ENCODE data around the gene PCGF2.
"Not testable (repeated sequence)": the region's sequence is repeated elsewhere in the genome, so short reads cannot be mapped to it uniquely, and the experiment has no call there.

Gene PCGF2

DNA sequence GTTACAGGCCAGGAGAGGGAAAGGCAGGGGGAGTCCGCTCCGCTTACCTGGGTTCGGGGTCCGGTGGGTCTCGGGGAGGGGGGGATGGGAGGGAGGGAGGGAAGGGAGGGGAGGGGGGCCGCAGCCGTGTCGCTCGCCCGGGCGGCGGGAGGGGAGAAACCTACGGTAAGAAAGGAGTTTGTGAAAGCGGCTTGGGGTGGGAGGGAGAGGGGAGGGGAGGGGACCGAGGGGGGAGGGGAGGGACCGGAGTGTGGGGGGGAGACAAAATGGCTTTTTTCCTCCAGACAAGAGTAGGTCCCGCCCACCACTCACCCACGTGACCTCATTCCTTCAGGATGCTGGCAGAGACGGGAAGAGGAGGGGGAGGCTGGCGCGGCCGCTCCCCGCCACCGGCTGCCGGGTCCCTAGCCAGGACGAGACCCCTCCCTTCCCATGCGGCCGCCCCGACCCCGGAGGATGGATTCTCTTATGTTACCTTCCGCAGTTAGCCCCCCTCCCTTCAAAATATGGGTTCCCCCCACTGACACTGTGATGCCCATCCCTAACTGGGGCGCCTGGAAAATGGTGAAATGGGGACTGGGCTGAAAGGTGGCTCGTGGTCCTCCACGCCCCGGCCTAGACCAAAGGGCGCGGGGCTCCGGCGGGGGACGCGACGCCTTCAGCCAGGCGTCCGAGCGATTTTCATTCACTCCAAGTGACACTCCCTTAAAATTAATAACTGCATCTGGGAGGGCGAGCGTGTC, at the start of gene PCGF2:
PCGF2 (minus strand) TSS at position 188 of the 743 bp plus-strand sequence. CDS start 7,934 bp downstream, outside the sequence.
- peak; percentile 93 for DNase-seq (ENCODE audit: low spot score)

DNA sequence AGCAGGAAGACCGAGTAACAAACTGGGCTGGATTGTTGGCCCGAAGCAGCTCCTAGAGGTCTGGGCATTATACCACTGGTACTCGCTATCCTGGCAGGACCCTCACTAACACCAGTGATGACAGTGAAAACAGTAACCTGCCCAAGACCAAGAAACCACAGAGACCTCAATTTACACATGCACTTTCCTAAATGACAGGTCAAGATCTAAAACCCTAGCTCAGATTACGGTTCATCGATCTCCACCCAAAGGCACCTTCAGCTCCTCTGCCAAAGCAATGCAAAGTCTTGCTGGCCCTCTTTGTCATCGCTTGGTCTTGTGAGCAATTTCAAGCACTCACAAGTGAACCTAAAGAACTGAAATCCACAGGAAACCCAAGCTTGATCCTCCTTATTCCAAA, 49.7 kb upstream of the PCGF2 start:
- DNase-seq (ENCODE audit: low spot score) = peak; percentile 22

DNA sequence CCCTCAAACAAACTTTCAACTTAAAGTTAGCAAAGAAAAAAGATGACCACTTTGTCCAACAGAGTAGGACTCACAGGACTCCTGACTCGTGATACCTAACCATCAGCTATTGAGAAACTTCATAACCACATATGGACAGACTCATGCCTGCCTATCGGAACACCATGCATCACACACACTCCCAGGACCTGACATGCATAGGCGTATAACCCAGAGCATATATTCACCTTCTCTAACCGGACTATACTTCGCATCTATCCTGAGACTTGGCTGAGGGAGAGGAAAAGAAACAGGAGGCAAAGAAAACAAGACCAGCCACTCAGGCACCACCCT, 49.0 kb upstream of the PCGF2 start:
- DNase-seq (ENCODE audit: low spot score) = peak; percentile 46

DNA sequence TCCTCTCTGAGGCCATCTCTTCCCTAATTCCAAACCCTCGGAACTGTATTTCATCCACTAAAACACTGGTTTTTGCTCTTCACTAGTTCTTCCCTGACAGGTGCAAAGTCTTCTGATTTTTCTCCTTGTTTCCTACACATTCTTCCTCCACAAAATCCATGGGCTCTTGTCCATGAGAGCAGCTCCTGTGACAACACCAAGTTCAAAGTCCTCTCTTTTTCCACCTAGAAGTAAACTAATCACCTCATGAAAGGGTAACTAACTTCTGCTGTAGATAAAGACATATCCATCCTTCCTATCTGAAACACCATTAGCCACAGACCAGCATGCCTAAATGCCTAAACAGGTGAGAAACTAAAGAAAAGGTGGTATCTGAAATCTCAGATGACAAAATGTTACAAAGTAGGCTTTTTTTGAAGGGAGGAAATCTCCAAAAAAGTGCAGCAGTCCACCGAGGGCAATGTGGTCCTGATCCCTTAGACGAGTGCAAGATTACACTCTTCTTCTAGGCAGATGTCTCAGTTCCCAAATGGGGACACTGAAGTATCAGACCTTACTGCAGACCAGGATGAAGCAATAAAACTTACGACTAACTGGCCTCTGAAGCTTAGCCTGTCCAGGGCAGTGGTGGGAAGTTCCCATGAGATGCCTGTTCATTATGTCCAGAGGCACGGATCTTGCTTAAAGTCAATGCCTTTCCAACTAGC, 48.5 kb upstream of the PCGF2 start:
- no peak for DNase-seq (ENCODE audit: low spot score)

DNA sequence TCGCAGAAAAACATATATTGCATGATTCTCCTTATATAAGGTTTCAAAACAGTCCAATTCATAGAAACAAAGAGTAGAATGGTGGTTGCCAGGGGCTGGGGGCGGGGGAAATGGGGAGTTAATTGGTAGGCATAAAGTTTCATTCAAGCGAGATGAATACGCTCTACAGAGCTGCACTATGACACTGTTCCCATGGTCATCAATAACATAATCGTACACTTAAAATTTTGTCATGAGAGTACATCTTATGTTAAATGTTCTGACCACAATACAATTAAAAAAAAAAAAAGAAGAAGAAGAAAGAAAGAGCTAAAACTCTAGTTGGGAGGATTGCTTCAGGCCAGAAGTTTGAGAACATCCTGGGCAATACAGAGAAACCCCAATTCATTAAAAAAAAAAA, 46.1 kb upstream of the PCGF2 start:
- no peak for DNase-seq (ENCODE audit: low spot score)

DNA sequence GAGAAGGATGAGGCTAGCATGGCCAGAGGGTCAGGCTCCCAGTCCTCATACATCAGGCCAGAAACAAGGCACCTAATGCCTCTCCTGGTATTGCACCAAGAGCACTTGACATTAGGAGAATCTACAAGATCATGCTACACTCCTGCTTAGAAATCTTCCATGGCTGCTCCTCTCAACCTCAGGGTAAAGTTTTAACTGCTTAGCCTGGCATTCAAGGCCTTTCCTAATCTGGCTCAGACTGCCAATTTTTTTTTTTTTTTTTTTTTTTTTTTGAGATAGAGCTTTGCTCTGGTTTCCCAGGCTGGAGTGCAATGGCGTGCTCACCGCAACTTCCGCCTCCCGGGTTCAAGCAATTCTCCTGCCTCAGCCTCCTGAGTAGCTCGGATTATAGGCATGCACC, 43.0 kb upstream of the PCGF2 start:
- no peak for DNase-seq (ENCODE audit: low spot score)

DNA sequence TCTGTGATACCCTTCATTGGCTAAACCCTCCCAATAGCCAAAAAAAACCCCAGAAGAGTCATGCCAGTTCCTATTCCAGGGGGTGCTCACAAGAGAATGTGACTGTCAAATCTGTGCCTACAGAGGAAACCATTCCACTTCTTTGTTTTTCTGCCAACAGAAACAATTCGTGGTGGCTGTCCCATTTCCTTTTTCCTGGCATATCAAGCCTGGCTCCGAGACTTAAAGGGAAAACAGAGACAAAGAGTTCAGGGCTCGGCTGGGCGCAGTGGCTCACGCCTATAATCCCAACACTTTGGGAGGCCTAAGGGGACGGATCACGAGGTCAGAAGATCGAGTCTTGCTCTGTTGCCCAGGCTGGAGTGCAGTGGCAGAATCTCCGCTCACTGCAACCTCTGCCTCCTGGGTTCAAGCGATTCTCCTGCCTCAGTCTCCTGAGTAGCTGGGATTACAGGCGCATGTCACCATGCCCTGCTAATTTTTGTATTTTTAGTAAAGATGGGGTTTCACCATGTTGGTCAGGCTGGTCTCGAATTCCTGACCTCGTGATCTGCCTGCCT, 42.1 kb upstream of the PCGF2 start:
- DNase-seq (ENCODE audit: low spot score) = not testable (repeated sequence)

DNA sequence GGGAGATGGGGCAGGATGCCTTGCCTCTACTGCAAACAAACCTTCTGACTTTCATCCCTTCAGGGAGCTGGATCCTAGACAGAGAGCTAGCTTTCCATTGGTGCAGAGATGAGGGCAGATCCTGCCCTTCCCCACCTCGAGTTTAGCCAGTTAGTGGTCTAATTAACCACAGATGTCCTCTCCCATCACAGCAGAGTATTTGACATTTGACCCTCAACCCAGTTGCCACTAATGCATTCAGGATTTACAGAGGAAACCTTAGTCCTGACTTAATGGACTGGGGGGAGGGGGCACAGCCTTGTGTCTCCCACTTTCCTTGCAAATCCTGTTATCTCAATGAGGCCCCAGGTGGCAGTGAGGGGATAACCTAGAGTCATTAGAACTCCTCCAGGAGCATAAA, 41.0 kb upstream of the PCGF2 start:
- no peak for DNase-seq (ENCODE audit: low spot score)

DNA sequence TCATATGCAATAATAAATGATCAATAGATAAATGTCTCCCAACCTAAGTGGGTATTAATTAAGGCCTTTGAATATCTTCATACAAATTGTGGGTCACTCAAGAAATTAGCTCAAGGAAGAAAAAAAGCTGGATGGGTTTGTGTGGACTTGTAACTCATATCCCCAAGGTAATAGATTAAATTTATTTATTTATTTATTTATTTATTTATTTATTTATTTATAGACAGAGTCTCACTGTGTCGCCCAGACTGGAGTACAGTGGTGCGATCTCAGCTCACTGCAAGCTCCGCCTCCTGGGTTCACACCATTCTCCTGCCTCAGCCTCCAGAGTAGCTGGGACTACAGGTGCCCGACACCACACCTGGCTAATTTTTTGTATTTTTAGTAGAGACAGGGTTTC, 39.9 kb upstream of the PCGF2 start:
- DNase-seq (ENCODE audit: low spot score) = not testable (repeated sequence)

DNA sequence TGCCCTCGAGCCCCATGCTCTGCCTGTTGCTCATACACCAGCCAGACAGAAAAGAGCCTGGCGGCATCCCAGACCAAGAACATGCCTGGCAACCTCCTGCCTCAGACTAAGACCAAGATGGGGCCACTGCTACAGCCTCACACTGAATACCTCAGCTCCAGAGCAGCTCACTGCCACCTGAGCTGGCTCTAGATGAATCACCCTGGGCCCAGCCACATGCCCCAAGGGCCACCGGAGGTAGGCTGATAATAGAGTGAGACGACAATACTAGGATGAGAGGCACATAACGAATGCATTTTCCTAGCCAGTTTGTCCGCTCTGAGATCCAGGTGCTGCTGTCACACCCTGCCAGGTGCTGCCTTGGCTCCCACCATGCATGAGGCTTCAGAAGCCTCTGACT, 38.2 kb upstream of the PCGF2 start:
- no peak for DNase-seq (ENCODE audit: low spot score)

DNA sequence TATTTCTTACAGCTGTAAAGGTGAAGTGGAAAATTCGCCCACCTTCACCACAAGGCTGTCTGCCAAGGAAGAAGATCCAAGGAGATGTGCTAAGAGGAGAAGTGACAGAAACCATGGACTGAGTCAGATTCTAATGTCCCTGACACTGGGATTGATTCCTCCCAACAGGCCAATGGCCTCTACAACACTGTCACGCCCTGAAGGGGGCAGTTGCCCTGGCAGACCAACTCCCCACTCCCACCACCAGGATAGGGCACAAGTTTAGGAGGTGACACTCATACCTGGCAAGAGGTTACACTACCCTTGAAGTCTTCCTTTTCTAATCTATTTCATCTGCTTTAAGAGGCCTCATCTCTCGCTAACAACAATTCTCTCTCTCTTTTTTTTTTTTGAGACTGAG, 35.1 kb upstream of the PCGF2 start:
- no peak for DNase-seq (ENCODE audit: low spot score)

DNA sequence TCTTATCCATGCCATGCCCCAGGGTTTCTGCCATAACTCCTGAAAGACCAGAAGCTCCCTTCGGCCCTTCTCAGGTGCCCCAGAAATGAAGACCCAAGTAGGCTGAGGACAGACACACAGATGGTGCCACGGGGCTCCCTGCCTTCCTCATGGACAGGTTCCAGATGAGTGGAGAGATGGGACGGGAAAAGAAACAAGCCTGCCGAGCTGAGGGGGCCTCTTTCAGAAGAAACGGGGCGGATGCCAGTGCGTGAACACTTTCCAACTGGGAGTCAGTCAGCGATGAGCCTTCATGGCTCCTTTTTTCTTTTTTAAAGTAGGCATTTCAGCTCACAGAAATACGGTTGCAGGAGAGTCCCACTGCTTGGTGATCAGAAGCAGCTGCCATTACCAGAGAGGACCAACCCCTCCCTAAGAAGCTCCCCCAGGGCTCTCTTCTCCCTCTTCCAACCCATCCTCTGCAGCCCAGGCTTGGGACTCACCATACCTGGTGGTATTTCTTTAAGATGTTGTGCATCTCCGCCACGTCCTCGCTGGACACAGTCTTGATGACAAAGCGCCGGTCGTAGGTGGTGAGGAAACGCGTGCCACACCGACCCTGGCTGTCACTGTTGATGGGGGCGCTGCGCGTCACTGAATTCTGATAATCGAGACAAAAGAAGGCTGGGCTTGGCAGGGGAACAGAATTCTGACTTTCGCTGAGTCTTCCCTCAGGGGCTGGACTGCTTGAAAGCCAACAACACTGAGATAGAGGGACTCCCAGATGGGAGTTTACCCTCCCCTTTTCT, 32.0 kb upstream of the PCGF2 start:
- no peak for DNase-seq (ENCODE audit: low spot score)

DNA sequence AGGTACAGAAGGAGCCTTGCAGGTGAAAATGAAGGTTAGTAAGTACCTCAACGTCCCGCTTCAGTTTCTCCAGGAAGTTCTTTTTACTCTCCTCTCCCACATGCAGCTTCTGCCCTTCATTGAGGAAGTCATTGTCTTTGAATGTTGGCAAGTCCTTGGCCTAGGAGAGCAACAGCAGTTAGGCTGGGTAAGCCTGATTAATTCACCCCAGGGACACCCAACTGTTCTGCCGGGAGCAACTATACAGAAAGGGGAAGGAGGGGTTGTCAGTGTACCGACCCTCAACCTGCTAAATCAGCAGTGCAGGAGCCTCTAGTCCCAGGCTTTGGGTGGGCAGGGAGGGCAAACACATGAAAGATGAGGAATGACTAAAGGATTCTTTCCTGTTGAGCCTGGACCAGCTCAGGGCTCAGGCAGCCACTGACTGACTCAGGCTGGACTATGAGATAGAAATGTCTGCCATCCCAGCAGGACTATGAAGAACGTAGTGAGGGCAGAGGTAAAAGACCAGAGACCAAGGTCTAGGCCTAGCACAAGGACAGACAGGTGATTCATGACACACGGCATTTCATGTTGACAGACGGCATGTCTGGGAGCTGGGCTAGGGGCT, 29.6 kb upstream of the PCGF2 start:
- DNase-seq (ENCODE audit: low spot score) = no peak

DNA sequence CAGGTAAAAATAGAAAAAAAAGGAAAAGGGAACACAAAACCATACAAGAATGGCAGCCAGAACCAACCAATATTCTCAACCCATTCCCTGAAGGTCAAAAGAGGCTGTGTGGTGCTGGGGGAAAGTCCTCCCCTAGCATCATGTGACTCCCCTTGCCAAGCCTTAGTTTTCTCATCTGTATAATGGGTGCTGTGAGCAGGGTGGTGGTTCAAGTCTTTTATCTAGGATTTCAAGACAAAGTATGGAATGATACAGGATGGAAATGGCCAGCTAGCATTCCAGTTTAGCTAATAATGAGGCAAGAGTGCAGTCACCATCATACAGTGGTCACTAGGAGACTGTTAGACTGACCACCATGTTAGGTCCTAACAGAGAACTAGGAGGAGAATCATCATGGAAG, 25.1 kb upstream of the PCGF2 start:
- DNase-seq (ENCODE audit: low spot score) = no peak

DNA sequence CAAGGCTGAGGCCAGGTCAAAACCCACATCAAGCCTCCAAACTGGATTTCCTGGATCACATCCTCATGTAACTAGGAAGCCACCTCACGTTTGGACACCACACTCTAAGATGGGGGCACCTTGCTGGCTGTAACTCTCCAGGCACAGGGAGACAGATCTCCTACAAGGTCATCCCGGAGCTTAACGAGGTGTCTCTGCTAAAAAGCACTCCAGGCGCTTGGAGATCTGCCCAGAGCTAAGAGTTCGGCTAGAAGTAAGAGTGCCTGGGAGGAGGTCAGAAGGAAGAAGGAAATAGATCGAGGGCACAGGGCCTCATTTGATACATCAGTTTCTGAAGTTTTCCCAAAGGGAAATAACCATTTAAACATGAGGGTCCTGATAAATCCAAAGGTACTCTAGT, 20.3 kb upstream of the PCGF2 start:
- no peak for DNase-seq (ENCODE audit: low spot score)

DNA sequence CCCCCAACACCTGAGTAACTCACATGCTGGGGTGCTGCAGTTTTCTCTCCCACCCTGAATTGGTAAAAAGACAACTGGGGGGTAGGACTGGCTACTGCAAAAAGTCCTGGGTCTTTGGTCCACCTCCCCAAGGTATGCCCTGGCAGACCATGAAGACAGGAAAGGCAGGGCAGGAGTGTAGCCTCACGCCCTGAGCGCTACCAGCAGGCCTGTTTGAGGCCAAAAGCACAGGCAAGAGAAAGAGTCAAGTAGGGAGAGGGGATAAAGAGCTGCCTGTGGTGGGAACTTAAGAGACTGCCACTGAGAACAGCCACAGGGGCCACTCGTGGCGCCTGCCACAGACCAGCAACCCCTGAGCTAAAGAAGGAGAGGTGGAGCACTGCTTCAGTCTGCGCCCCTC, 18.2 kb upstream of the PCGF2 start:
- DNase-seq (ENCODE audit: low spot score) = no peak

DNA sequence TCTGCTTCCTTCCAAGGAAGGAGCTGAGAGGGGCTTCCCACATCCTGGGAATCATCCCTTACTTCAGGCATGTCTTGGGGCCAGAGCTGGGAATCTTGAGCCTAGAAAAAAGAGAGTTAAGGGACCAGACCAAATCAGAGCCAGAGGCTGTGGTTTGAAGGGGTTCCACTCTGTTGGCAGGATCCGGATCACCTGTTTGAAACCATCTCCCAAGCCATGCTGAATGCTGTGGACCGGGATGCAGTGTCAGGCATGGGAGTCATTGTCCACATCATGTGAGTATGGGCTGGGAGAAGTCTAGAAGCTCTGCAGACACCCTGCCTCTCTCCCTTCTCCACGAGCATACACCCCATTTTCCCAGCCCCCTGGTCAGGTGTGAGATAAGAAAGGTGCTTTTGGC, 14.1 kb upstream of the PCGF2 start:
- DNase-seq (ENCODE audit: low spot score) = no peak

DNA sequence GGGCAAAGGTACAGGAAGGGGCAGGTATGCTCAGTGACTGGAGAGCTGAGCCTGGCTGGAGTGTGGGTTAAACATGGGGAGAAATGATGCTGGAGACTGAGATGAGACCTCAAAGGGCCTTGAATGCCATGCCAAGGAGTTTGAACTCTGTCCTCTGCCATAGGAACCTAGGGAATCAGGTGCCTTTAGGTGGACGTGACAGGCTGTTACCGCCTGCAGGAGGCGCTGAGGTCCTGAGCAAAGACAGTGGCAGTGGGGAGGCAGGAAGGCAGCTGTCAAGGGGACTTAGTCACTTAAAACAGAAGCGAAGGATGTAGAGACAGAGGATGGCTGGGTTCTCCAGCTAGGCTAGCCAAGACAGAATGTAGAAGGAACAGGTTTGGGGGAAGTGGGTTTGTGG, 13.5 kb upstream of the PCGF2 start:
- peak; percentile 53 for DNase-seq (ENCODE audit: low spot score)

DNA sequence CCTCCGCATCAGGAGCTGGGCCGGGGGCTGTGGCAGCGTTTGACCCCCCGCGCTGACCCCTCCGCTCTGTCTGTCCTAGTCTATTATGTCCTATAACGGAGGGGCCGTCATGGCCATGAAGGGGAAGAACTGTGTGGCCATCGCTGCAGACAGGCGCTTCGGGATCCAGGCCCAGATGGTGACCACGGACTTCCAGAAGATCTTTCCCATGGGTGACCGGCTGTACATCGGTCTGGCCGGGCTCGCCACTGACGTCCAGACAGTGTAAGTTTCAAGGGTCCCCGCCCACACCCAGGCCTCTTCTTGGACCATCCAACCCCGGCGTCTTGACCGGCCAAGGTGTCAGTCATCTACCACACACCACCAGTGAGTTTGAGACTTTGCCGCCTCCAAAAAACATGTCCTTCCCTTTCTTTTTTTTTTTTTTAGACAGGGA, 5.0 kb upstream of the PCGF2 start:
- DNase-seq (ENCODE audit: low spot score) = peak; percentile 19

DNA sequence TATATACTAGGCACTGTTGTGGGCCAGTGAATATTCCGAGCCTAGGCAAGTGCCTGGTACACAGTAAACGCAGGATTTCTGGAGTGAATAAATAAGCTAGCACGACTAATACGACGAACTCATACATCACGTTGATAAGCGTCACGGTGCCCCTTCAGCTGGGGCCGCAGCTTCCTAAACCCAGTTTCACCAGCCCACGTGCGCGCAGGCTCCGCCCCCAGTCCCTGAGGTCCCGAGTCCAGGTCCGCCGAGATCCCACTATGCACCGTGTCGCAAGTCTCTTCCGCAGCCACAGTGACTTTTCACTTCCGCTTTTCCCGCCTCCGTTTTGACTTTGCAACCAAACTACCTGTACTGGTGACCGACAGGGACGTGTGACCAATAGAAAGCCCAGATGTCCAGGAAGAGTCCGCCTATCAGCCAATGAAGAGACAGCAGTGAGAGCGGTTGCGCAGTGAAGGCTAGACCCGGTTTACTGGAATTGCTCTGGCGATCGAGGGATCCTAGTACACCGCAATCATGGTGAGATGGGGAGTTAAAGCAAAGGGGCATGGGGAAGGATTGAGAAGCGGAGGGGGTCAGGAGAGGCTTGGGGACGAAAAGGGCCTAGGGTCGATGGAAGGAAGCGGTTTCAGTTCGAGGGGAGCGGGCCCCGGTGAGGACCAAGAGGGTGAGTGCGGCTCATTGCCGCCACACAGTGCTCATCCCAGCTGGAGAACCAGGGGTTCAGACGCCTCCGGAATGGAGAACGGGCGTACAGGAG, 4.4 kb upstream of the PCGF2 start, which contains the start of gene PSMB3:
PSMB3 (plus strand) TSS at position 434 of the 763 bp plus-strand sequence; CDS start at position 520, 86 bp downstream.
- DNase-seq (ENCODE audit: low spot score) = peak; percentile 100

DNA sequence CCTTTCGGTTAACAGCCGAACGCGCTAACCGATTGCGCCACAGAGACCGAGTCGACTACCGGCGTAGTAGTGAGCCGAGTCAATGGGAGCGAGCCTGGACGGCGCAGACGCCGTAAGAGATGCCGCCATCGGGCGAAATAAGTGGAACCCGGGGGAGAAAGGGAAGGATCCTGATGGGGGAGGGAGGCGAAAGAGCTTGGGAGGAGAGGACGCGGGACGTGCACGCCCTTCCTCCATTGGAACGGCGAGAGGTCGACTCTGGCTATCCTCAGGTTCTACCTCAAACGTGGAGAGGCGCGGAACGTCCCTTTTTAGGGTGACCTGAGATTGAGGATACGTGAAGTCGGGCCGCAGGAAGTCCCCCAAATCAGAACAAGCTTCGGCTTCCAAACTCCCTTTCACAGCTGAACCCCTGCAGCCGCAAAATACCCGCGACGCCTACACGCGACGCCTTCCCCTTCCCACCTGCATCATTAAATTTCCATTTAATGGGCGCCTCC, 3.7 kb upstream of the PCGF2 start:
- DNase-seq (ENCODE audit: low spot score) = peak; percentile 80

Data from RKO (cell line).